H1 (cell line): ENCODE results near the gene FOXK1. TPM values are rescaled to one million over a fixed set of nuclear protein-coding genes. Genes with fewer than 3 reads are reported as not detected.

ENCODE experiments used
- CHD2 ChIP-seq: IDR thresholded peaks from 2 replicates; pipeline ENCODE4 v1.6.1; 2012; ENCODE audit warnings: low read length, improper control_type of control experiment
- GTF2F1 ChIP-seq: IDR thresholded peaks from 2 replicates; pipeline ENCODE4 v1.6.1; 2012; ENCODE audit warnings: low read depth, low read length, improper control_type of control experiment, borderline replicate concordance
- JUND ChIP-seq: IDR thresholded peaks from 2 replicates; pipeline ENCODE4 v1.6.1; 2011; ENCODE audit warnings: mild to moderate bottlenecking, improper control_type of control experiment, low read length
- SIN3A ChIP-seq, 2 experiments: IDR thresholded peaks in 1 of 2; conservative IDR thresholded peaks in 1 of 2; 2 replicates each; pipeline ENCODE4 v1.6.1; 2011 to 2012; ENCODE audit warnings: low read length in 2 of 2, improper control_type of control experiment in 1 of 2, low read depth in 1 of 2, mild to moderate bottlenecking in 1 of 2
- SP2 ChIP-seq: IDR thresholded peaks from 2 replicates; pipeline ENCODE4 v1.6.1; 2012; ENCODE audit warnings: mild to moderate bottlenecking, low read length, inconsistent platforms
- TBP ChIP-seq: IDR thresholded peaks from 2 replicates; pipeline ENCODE4 v1.6.1; 2011; ENCODE audit warnings: low read depth, low read length, improper control_type of control experiment
- polyA plus RNA-seq, 7 experiments: library from polyadenylated mRNA; depleted of rRNA in 3 of 7; stranded (reverse) in 5 of 7; unstranded in 2 of 7; fragments of >200 nt in 5 of 7; fragments of 200-250 nt in 2 of 7; gene quantifications; 1 replicate in 5 of 7; 2 replicates in 1 of 7; 4 replicates in 1 of 7; pipeline versions ENCODE4 v1.2.1 to v1.2.3, GENCODE V29; 2011 to 2013; ENCODE audit warnings: missing spikeins in 2 of 7, mixed read lengths in 2 of 7
- total RNA-seq: library from RNA; stranded (reverse); fragmentation: NEBNext Ultra II Directional; extraction: Animal tissue kit (Norgen Biotek cat#: 25700); gene quantifications from 2 replicates; pipeline ENCODE4 v1.2.1, GENCODE V29; 2021
- TF ChIP-seq, protein P1 (sequence below): IDR thresholded peaks from 2 replicates; pipeline ENCODE4 v1.6.1; 2012; ENCODE audit warnings: low read length, inconsistent platforms
- TF ChIP-seq, protein P2 (sequence below): IDR thresholded peaks from 2 replicates; pipeline ENCODE4 v1.6.1; 2012; ENCODE audit warnings: inconsistent platforms

Gene FOXK1
- total and polyA plus RNA-seq, 2 of the 8 experiments (the other 6 are each of a cell fraction or from before 2014, with no cell fraction given), result 2.0 to 8.5 TPM

DNA sequence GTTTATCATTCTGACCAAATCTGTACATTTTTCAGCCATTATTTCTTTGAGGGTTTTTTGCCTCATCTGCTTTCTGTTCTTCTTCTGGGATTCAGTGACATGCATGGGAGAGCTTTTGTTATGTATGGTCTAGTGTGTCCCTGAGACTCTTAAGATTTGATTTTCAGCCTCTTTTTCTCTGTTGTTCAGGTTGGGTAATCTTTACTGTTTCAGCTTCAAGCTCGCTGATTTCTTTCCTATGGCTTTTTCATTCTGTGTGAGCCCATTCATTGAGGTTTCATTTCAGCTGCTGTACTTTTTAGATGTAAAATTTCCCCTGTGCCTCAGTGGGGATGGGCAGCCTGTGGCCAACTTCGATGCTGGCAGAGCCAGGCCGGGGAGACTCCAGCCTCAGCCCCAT lies 38.1 kb downstream of the FOXK1 start (continued):
- TF ChIP-seq, protein P1, sequence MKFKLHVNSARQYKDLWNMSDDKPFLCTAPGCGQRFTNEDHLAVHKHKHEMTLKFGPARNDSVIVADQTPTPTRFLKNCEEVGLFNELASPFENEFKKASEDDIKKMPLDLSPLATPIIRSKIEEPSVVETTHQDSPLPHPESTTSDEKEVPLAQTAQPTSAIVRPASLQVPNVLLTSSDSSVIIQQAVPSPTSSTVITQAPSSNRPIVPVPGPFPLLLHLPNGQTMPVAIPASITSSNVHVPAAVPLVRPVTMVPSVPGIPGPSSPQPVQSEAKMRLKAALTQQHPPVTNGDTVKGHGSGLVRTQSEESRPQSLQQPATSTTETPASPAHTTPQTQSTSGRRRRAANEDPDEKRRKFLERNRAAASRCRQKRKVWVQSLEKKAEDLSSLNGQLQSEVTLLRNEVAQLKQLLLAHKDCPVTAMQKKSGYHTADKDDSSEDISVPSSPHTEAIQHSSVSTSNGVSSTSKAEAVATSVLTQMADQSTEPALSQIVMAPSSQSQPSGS, result no peak
- TF ChIP-seq CHD2 (no peak), SIN3A (conservative IDR thresholded peaks at IDR 0.05 in 1 of 2, IDR thresholded peaks at IDR 0.05 in 1 of 2; ENCODE audit: low read depth in 1 of 2, low read length in 2 of 2) (no peak), GTF2F1 (no peak), JUND (no peak), TBP (no peak), SP2 (no peak)
- TF ChIP-seq, protein P2, sequence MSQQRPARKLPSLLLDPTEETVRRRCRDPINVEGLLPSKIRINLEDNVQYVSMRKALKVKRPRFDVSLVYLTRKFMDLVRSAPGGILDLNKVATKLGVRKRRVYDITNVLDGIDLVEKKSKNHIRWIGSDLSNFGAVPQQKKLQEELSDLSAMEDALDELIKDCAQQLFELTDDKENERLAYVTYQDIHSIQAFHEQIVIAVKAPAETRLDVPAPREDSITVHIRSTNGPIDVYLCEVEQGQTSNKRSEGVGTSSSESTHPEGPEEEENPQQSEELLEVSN, result no peak
